ENCODE results near the gene SIRPB2.

Gene SIRPB2

DNA sequence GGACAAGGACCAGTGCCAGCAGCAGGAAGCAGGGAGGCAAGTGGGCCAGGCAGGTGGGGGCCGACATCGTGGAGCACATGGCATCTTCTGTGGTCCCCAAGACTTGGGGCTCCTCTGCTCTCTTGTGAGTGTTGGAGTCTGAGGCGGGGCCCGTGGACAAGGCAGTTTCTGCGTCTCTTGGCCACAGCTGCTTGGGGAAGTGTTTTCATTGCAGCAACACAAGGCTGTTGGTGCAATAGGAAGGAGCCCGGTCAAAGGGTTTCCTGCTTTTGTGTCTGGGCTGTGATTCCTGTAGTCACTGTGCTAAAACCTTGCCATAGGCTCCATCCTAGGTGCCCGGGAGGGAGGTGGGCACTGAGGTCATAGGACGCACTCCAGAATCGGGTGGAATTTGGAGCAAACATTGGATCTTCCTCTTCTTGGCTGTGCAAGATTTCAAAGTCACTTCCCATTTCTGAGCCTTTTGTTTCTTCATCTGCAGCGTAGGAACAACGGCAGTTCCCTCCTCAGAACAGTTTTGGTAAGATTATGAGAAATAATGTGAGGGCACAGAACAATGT lies at the start of gene SIRPB2:
SIRPB2 (minus strand) TSS at position 140 of the 560 bp plus-strand sequence; CDS start at position 79, 61 bp downstream.
- H3K79me2 ChIP-seq (ENCODE audit: control insufficient read depth, low read length): peaks cover 7% of the 10 kb centered on the region; the same call in 1 of the 2 replicates
- H3K9me3 ChIP-seq (ENCODE audit: control insufficient read depth, insufficient read depth, low read length): peaks cover 7% of the 10 kb centered on the region; the same call in 1 of the 2 replicates
- H3K36me3 ChIP-seq (ENCODE audit: control insufficient read depth, low read length): no peaks in the 10 kb centered on the region
- H3K4me3 ChIP-seq (ENCODE audit: low read length): peak within 1 kb of the TSS; percentile 55
- H3K4me2 ChIP-seq (ENCODE audit: low read length): peak within 1 kb of the TSS; percentile 49
- no peaks in the 10 kb centered on the region for H3K9me2 ChIP-seq (replicated peaks; ENCODE audit: control insufficient read depth, low read length)
- H3F3A ChIP-seq (ENCODE audit: control insufficient read depth, insufficient read depth): peaks cover 18% of the 10 kb centered on the region
- no peaks in the 10 kb centered on the region for H4K20me1 ChIP-seq (ENCODE audit: control insufficient read depth, insufficient read depth, low read depth, low read length)
- TF ChIP-seq EZH2phosphoT487 (IDR thresholded peaks at IDR 0.05; ENCODE audit: borderline replicate concordance, low read length) (no peak), CTCF (IDR thresholded peaks at IDR 0.05; ENCODE audit: low read depth, low read length, poor library complexity, severe bottlenecking) (no peak)
- H3K4me1 ChIP-seq (ENCODE audit: control insufficient read depth, low read length): peaks cover 91% of the 10 kb centered on the region
- H3K27ac ChIP-seq (ENCODE audit: low read depth, low read length): peak within 1 kb of the TSS; percentile 88
- no peaks in the 10 kb centered on the region for H3K27me3 ChIP-seq (ENCODE audit: control insufficient read depth, low read length)

DNA sequence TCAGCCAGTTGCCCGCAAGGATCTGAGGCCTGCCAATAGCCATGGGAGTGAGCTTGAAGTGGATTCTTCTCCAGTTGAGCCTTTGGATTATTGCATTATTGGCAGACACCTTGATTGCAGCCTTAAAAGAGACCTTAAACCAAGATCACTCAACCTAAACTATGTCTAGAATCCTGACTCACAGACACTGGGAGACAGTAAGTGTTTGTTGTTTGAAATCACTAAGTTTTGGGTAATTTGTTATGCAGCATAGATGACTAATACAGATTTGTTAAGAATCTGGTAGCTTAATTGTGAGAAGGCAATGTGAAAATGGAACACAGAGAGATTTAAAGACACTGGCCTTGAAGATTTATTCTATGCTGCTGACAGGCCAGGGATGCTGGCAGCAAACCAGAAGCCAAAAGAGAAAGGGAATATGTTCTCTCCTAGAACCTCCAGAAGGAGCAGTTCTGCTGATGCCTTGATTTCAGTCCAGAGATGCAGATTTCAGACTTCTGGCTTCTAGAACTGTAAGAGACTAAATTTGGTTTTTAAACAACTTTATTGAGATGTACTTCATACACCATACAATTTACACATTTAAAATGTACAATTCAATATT lies 48.7 kb upstream of the SIRPB2 start:
- Histone ChIP-seq H3F3A (ENCODE audit: control insufficient read depth, insufficient read depth) (no peaks in the 10 kb centered on the region), H3K4me1 (ENCODE audit: control insufficient read depth, low read length) (peaks cover 36% of the 10 kb centered on the region), H3K27ac (ENCODE audit: low read depth, low read length) (no peak overlapping the region), H3K27me3 (ENCODE audit: control insufficient read depth, low read length) (no peaks in the 10 kb centered on the region), H3K36me3 (ENCODE audit: control insufficient read depth, low read length) (no peaks in the 10 kb centered on the region), H3K79me2 (ENCODE audit: control insufficient read depth, low read length) (no peaks in the 10 kb centered on the region), H3K4me3 (ENCODE audit: low read length) (no peak overlapping the region), H3K4me2 (ENCODE audit: low read length) (no peak overlapping the region), H3K9me2 (replicated peaks; ENCODE audit: control insufficient read depth, low read length) (no peaks in the 10 kb centered on the region), H3K9me3 (ENCODE audit: control insufficient read depth, insufficient read depth, low read length) (no peaks in the 10 kb centered on the region), H4K20me1 (ENCODE audit: control insufficient read depth, insufficient read depth, low read depth, low read length) (no peaks in the 10 kb centered on the region)
- no peak for TF ChIP-seq EZH2phosphoT487 (IDR thresholded peaks at IDR 0.05; ENCODE audit: borderline replicate concordance, low read length)
- no peak for TF ChIP-seq CTCF (IDR thresholded peaks at IDR 0.05; ENCODE audit: low read depth, low read length, poor library complexity, severe bottlenecking)

DNA sequence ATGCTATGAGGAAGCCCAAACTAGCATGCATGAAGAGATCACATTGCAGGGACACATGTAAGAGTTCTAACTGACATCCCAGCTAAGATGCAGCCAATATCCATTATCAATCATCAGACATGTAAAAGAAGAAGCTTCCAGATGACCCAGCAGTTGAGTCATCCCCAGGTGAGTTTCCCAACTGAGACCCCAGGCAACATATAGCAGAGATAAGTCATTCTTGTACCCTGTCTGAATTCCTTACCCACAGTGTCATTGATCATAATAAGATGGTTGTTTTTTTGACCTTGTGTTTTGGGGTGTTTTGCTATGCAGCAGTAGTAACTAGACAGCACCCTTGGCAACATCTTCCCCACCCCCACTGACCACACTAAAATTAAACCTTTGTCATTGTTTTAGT lies 47.4 kb upstream of the SIRPB2 start:
- peaks cover 36% of the 10 kb centered on the region for H3K4me1 ChIP-seq (ENCODE audit: control insufficient read depth, low read length)
- H3K4me2 ChIP-seq (ENCODE audit: low read length): peak overlapping the region; percentile 71; the same call in 1 of the 2 replicates
- no peaks in the 10 kb centered on the region for H3K27me3 ChIP-seq (ENCODE audit: control insufficient read depth, low read length)
- no peaks in the 10 kb centered on the region for H3K9me3 ChIP-seq (ENCODE audit: control insufficient read depth, insufficient read depth, low read length)
- H3K27ac ChIP-seq (ENCODE audit: low read depth, low read length): no peak overlapping the region
- H3K4me3 ChIP-seq (ENCODE audit: low read length): no peak overlapping the region; the same call in 1 of the 2 replicates
- no peaks in the 10 kb centered on the region for H3K79me2 ChIP-seq (ENCODE audit: control insufficient read depth, low read length)
- no peaks in the 10 kb centered on the region for H4K20me1 ChIP-seq (ENCODE audit: control insufficient read depth, insufficient read depth, low read depth, low read length)
- H3F3A ChIP-seq (ENCODE audit: control insufficient read depth, insufficient read depth): no peaks in the 10 kb centered on the region
- H3K9me2 ChIP-seq (replicated peaks; ENCODE audit: control insufficient read depth, low read length): no peaks in the 10 kb centered on the region
- TF ChIP-seq CTCF (IDR thresholded peaks at IDR 0.05; ENCODE audit: low read depth, low read length, poor library complexity, severe bottlenecking) (no peak), EZH2phosphoT487 (IDR thresholded peaks at IDR 0.05; ENCODE audit: borderline replicate concordance, low read length) (no peak)
- H3K36me3 ChIP-seq (ENCODE audit: control insufficient read depth, low read length): no peaks in the 10 kb centered on the region

Measured in DOHH2 (cell line).